Measurements from ENCODE around the gene ARL8B. TPM values are rescaled to one million over a fixed set of nuclear protein-coding genes. Genes with fewer than 3 reads are reported as not detected.

The ARL8B gene
- total RNA-seq, 1 experiment from 2014 or later, result 54.0 TPM

DNA sequence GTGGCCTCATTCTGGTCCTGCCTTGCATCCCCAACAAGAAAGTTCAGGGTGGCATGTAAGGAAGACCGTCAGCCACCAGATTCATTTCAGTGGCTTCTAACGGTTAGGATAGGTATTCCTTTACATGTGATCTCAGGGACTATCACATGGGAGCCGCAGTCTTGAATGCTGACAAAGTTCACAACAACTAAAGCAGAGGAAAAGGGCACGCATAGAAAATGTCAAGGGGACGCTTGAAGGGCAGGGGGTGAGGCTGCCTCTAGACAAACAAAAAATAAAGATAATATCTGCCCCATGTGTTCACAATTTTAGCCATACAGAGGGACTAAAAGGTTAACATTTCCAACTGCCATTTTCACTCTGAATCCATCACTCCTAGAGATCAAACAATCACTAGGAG lies 31.9 kb upstream of the ARL8B start:
- CTCF ChIA-PET, result no interaction called here
- no TSS peak for BruUV-seq (replicated peaks)

DNA sequence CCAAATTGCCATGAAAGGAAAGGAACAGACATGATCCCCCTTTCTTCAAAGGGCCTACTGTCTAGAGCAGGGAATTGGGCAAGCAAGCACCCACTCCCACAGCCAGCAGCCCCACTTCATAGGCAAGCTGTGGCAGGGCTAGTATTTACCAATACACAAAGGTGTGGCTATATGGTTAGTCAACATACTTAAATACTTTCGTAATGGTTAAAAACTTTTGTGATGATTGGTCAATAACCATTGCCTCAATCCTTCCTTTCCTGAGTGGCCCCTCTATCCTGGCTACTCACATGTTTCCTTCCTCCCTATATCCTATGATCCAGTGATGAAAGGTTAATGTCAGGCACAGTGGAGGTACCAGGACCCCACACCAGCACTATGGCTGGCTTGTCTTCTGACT lies 30.1 kb upstream of the ARL8B start:
- no peak for DNase-seq (ENCODE audit: low spot score)
- Histone ChIP-seq H3K27me3 (replicated peaks; ENCODE audit: insufficient read depth, low read depth, low read length, poor library complexity) (no peaks in the 10 kb centered on the region), H3K4me3 (ENCODE audit: low read depth, low read length, poor library complexity, severe bottlenecking) (no peak overlapping the region), H3K9me3 (ENCODE audit: low read depth, low read length, poor library complexity, severe bottlenecking) (no peaks in the 10 kb centered on the region), H3K27ac (ENCODE audit: low read depth, low read length, poor library complexity, severe bottlenecking) (no peak overlapping the region), H3K36me3 (ENCODE audit: insufficient read depth, low read length, poor library complexity, severe bottlenecking) (no peaks in the 10 kb centered on the region), H3K4me1 (ENCODE audit: insufficient read depth, low read length, poor library complexity, severe bottlenecking) (no peaks in the 10 kb centered on the region)
- ChIA-PET POLR2A (ENCODE audit: low non-redundant PET) (no interaction called here), CTCF (no interaction called here)
- BruUV-seq (replicated peaks), result no TSS peak
- TF ChIP-seq EZH2 (IDR thresholded peaks at IDR 0.05; ENCODE audit: borderline replicate concordance, low read depth, low read length, poor library complexity, severe bottlenecking), result no peak
- TF ChIP-seq, protein P1, sequence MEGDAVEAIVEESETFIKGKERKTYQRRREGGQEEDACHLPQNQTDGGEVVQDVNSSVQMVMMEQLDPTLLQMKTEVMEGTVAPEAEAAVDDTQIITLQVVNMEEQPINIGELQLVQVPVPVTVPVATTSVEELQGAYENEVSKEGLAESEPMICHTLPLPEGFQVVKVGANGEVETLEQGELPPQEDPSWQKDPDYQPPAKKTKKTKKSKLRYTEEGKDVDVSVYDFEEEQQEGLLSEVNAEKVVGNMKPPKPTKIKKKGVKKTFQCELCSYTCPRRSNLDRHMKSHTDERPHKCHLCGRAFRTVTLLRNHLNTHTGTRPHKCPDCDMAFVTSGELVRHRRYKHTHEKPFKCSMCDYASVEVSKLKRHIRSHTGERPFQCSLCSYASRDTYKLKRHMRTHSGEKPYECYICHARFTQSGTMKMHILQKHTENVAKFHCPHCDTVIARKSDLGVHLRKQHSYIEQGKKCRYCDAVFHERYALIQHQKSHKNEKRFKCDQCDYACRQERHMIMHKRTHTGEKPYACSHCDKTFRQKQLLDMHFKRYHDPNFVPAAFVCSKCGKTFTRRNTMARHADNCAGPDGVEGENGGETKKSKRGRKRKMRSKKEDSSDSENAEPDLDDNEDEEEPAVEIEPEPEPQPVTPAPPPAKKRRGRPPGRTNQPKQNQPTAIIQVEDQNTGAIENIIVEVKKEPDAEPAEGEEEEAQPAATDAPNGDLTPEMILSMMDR (conservative IDR thresholded peaks at IDR 0.05; ENCODE audit: low read depth, low read length), result no peak
- intact Hi-C loops (cut with micrococcal nuclease; ENCODE audit: unreplicated experiment), result no loop called here

More for the DNA sequence above, 31.9 kb upstream of the ARL8B start:
- Histone ChIP-seq H3K27me3 (replicated peaks; ENCODE audit: insufficient read depth, low read depth, low read length, poor library complexity) (no peaks in the 10 kb centered on the region), H3K36me3 (ENCODE audit: insufficient read depth, low read length, poor library complexity, severe bottlenecking) (no peaks in the 10 kb centered on the region), H3K9me3 (ENCODE audit: low read depth, low read length, poor library complexity, severe bottlenecking) (no peaks in the 10 kb centered on the region), H3K4me1 (ENCODE audit: insufficient read depth, low read length, poor library complexity, severe bottlenecking) (no peaks in the 10 kb centered on the region), H3K4me3 (ENCODE audit: low read depth, low read length, poor library complexity, severe bottlenecking) (no peak overlapping the region), H3K27ac (ENCODE audit: low read depth, low read length, poor library complexity, severe bottlenecking) (no peak overlapping the region)
- intact Hi-C loops (cut with micrococcal nuclease; ENCODE audit: unreplicated experiment), result no loop called here
- POLR2A ChIA-PET (ENCODE audit: low non-redundant PET), result no interaction called here
- no peak for DNase-seq (ENCODE audit: low spot score)
- no peak for TF ChIP-seq EZH2 (IDR thresholded peaks at IDR 0.05; ENCODE audit: borderline replicate concordance, low read depth, low read length, poor library complexity, severe bottlenecking)
- TF ChIP-seq, protein P1 (conservative IDR thresholded peaks at IDR 0.05; ENCODE audit: low read depth, low read length), result no peak

- no peak for TF ChIP-seq EZH2 (IDR thresholded peaks at IDR 0.05; ENCODE audit: borderline replicate concordance, low read depth, low read length, poor library complexity, severe bottlenecking)
- TF ChIP-seq, protein P1 (conservative IDR thresholded peaks at IDR 0.05; ENCODE audit: low read depth, low read length), result no peak
- no peak for DNase-seq (ENCODE audit: low spot score)
- intact Hi-C loops (cut with micrococcal nuclease; ENCODE audit: unreplicated experiment), result no loop called here
- POLR2A ChIA-PET (ENCODE audit: low non-redundant PET), result no interaction called here
- no peaks in the 10 kb centered on the region for H3K36me3 ChIP-seq (ENCODE audit: insufficient read depth, low read length, poor library complexity, severe bottlenecking)
- BruUV-seq (replicated peaks), result no TSS peak
- H3K4me1 ChIP-seq (ENCODE audit: insufficient read depth, low read length, poor library complexity, severe bottlenecking), result no peaks in the 10 kb centered on the region
- H3K4me3 ChIP-seq (ENCODE audit: low read depth, low read length, poor library complexity, severe bottlenecking), result no peak overlapping the region
- no peak overlapping the region for H3K27ac ChIP-seq (ENCODE audit: low read depth, low read length, poor library complexity, severe bottlenecking)
- no peaks in the 10 kb centered on the region for H3K9me3 ChIP-seq (ENCODE audit: low read depth, low read length, poor library complexity, severe bottlenecking)
- no peaks in the 10 kb centered on the region for H3K27me3 ChIP-seq (replicated peaks; ENCODE audit: insufficient read depth, low read depth, low read length, poor library complexity)
- CTCF ChIA-PET, result no interaction called here
Measured at GRCh38 chr3:5093731-5094130, 28.4 kb upstream of the ARL8B start.
